Measurements from ENCODE around the gene SETBP1.

The SETBP1 gene

GRCh38 chr18:44821924-44822323 lies 141.2 kb downstream of the SETBP1 start:
- no peak for DNase-seq

- DNase-seq: no peak
Measured at GRCh38 chr18:44823286-44823685, 142.6 kb downstream of the SETBP1 start.

DNA sequence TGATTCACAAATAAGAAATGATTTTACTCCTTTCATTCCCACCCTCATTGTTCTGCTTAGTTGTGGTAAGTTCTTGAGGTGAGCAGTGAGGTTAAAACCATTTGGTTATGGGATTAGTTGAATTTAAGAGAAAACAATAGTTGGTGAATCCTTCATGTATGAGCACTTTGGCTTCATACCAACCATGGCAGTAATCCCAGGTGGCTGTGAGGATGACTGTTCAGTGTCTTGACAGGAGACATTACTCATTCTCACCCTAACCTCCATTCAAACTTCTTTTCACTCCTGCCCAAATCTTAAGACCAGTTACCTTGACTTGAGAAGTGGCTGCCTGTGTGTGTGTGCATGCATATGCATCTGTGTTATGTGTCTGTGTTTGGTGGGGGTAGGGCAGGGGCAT lies 143.1 kb downstream of the SETBP1 start:
- DNase-seq: no peak

DNA sequence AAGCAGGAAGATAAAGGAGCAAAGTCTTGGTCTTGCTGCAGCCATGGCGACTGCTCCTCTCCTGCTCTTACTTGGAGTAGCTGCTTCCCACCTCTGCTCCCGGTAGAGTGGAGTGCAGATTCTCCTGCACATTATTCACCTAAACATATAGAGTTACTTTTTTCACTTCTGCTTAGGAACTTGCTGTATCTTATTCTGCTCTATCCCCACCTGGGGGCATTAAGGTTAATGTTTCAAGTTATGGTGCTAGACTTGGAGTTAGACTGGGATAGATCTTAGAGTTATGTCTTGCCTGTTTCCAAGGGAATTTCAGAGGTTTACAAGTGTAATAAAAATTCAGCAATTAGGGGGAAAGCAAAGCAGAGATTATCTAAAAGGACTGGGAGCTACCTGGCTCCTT lies 144.2 kb downstream of the SETBP1 start:
- no peak for DNase-seq

DNA sequence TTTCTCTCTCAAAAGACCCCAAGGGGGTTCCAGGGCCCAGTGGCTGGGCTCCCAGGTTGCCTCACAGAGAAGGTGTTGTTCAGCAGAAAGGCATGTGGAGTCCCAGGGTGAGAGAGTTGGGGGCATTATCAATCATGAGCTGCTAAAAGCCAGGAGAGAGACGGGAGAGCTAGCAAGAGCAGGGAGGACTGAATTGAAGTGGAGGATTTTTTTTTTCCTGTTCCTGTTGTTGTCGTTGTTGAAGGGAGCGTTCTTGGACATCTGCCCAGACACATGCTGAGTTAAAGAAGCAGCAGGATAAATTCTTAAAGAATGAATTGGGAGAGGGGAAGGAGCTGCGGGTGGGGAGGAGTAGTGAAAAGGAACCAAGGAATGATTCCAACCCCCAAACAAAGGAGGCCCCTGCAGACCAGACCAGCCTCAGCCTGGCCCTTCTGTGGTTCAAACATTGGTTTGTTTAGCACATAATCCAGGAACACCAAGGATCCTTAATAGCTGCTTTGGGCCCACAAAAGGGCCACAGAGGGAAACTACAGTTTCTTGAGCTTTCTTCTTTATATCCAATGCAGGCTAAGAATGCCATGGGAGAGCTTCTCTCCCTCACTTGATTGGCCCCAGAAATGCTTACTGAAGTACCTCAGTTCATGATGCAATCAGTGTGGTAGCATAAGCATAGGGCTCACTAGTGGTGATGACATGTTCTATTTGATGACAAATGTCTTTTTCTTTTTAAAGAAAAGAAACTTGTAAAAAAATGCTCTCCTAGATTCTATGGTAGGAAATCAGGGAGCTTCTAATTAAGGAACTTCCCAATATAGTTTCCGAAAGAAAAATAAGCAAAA lies 146.0 kb downstream of the SETBP1 start:
- DNase-seq: no peak

DNA sequence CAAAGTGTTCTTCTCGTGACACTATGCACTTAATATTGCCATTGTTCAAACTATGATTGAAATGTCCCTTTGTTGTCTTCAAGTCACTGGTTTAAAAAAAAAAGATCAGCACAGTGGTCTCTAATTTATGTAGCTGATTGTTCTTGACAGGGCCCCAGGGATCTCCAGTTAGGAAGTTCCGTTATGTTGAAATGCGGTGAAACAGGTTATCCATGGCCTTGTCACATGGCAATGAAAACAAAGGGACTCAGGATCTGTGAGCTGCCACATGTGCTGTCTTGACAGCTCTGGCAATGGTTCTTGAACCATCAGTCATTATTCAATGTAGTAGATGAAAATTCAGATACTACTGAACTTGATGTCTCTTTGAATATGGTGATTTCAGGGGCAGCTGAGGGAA lies 147.4 kb downstream of the SETBP1 start:
- DNase-seq: no peak

GRCh38 chr18:44830581-44830980 lies 149.9 kb downstream of the SETBP1 start:
- DNase-seq: no peak

DNA sequence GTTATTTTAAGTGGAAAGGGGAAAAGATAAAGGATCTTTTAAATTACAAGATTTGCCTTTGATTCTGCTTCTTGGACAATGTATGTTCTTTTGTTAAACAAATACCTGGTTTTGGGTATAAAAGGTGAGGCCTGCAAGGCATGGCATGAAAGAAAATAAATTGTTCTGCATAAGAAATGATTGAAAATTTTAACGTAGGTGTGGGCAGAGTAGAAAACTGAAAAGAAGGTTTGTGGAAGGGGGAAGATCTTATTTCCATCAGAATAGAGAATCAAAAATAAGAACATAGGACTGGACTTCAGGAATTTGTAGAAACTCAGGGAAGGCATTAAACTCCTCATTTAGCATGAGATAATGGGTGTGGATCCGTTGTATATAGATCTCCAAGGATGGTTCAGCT lies 153.1 kb downstream of the SETBP1 start:
- no peak for DNase-seq

DNA sequence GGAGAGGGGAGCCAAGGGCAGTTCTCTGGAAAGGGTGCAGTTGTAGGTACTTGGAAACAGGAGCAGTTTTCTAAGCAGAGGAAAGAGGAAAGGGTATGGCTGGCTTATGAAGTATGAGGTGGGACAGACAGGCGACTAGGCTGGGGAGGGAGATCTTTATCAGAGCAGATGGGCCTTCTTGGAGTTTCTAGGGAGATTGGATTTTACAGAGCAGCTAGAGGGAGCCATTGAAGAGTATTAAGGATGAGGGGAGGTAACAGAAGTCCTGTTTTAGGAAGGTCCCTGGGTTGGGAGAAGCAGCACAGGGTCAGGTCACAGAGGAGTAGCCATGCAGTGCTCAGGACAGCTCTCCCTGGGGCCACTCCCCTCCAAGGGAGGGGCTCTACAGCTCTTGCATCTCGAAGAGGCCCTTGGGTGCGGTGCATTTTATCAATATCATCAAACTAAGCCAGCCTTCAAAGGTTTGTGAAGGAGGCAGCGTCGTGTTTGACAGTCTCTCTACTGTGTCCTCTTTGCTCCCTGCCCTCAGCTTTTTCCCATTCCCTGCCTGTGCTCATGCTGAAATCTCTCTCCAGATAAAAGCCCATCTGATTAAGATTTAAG lies 154.3 kb downstream of the SETBP1 start:
- no peak for DNase-seq

- DNase-seq: no peak
Measured at GRCh38 chr18:44835703-44836102, 155.0 kb downstream of the SETBP1 start.

DNA sequence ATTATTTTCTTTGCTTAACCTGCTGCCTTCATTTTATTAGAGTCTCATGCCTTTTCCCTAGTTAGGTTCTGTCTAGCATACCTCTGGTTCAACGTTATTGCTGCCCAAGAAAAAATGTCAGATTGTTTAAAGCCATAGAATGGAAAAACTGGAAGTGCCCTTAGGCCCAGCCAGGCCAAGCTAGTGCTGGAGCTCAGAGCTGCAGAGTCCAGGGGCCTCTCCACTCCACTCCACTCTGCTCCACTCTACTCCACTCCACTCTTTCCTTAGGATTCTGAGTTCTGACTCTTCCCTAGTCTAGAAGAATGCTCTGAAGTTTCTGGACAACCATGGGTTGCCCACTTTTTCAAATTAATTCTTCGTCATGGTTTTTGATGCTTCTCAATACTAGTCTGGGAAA lies 155.6 kb downstream of the SETBP1 start:
- no peak for DNase-seq

GRCh38 chr18:44837482-44838180 lies 156.9 kb downstream of the SETBP1 start:
- DNase-seq: no peak

DNA sequence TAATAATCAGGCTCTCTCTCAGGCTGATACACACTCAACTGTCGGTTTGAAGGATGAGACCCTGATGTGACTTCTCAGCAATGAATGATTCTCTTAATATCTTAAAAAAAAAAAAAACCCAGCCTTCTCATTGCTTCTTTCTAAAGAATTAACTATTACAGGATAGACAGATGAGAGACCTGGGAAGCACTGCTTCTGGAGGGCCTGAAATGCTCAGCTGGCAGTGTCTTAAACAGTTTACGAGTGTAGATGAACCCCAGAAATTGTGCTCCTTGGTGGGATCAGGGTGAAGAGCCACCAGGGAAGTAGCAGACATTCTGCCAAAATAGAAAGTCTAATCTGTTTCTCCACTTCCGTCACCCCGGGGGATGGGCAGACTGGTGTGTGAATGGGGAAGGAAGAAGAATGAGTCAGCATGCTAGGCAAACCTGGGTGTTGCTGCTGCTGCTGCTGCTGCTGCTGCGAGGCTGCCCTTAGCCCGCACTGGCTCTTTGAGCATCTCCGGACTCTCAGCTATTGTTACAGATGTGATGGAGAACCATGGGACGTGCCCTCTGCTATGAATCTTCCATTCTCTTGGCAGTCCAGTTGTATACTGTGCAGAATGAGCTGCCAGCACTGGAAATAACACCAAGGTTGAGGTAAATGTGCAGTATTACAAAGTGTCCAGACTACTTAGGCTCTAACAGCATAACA lies 158.4 kb downstream of the SETBP1 start:
- DNase-seq: peak; percentile 67 to 69

- DNase-seq: no peak
Measured at GRCh38 chr18:44840058-44840790, 159.5 kb downstream of the SETBP1 start.

DNA sequence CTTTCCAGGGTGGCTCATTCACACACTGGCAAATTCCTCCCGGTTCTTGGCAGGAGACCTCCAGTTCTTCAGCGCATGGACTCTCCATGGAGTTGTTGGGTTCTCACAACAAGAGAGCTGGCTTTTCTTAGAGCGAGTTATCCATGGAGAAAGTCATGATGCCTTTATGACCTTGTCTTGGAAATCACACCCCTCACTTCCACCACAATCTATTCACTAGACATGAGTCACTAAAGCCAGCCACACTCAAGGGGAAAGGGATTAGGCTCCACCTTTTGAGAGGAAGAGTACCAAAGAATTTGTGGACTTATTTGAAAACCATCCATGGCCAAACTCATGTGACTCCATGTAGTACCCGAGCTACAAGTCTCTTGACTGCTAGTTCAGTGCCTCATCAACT lies 160.5 kb downstream of the SETBP1 start:
- no peak for DNase-seq

DNA sequence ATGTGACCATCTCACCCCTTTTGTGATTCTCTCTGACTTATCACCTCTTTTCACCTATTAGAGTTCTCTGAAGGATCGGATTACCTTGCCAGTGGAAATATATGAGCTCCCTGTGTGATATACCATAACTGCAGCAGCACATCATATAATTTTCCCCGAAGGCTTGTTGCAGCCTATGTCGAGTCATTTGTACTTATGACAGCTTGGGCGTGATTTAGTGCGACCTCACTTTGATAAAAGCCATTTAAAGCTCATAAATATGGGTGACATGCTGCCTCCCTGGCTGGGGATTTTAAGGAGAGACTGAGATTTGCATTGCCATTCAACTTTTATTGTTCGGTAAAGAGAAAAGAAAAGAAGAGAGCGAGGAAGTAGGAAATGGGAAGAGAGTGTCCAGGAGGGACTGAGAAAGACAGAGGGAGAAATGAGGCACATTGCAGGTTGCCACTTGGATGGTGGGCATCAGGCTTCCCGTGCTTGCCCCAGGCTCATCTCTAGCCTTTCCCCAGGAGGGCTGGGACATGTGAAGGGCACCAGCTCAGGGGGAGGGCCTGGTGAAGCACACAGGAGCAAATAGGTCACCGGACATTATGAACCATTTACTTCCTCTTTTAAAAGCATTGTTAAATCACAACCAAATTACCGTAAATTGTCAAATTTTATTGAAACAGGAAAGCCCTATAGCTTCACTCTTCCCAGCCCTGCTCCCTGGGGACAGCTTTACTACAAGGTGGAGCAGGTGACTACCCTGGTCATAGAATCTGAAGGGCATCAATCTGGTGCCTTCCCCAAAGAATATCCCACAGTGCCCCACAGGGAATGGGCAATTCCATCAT lies 161.3 kb downstream of the SETBP1 start:
- DNase-seq: no peak

DNA sequence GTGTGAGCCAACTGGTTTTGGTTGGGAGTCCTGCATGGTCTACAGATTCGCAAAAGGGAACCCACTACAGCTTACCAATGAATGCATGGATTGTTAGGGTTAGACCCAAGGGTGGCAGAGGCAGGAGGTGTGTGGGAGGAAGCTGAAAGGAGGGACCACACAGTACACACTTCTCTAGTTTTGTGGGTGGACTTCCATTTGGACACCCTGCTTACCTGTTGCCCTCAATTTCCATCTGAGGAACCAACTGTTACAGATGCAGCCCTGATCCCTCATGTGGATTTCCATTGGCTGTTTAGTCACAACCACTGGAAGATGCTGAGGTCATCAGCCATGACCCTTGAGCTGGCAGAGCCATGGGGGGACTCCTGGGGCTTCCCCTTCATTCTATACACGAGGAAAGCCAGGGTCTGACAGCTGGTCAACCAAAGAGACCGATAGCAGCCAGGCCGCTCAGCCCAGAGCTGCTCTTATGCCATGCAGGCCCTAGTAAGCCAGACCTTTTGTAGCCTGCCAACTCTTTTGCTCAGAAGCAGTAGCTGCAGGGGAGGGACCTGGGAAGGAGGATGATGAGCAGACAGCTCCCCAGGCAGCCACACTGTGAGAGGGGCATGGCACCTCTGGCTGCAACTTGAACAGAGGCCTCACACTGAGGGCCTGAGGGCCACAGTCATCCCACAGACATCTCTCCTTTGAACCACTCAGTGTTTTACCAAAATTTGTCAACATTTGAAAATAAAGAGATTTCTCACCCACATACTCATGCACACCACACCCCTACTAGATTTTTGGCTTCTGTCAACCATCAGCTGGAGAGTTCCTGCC lies 162.1 kb downstream of the SETBP1 start:
- DNase-seq: no peak

- no peak for DNase-seq
Measured at GRCh38 chr18:44844486-44844885, 163.8 kb downstream of the SETBP1 start.

- no peak for DNase-seq
Measured at GRCh38 chr18:44846450-44846849, 165.8 kb downstream of the SETBP1 start.

GRCh38 chr18:44848644-44849335 lies 168.1 kb downstream of the SETBP1 start:
- no peak for DNase-seq

All from inflammatory macrophage treated with lipopolysaccharide for 1 hour (primary cell).